NCI-H1417 treated with DMSO at 0.1 percent for 48 hours (cell line): Measurements from ENCODE around the gene TPP2.

ENCODE experiments used
- DNase-seq: peaks from one replicate; lab custom pipeline; 2025; lab: John Stamatoyannopoulos, UW

The TPP2 gene

DNA sequence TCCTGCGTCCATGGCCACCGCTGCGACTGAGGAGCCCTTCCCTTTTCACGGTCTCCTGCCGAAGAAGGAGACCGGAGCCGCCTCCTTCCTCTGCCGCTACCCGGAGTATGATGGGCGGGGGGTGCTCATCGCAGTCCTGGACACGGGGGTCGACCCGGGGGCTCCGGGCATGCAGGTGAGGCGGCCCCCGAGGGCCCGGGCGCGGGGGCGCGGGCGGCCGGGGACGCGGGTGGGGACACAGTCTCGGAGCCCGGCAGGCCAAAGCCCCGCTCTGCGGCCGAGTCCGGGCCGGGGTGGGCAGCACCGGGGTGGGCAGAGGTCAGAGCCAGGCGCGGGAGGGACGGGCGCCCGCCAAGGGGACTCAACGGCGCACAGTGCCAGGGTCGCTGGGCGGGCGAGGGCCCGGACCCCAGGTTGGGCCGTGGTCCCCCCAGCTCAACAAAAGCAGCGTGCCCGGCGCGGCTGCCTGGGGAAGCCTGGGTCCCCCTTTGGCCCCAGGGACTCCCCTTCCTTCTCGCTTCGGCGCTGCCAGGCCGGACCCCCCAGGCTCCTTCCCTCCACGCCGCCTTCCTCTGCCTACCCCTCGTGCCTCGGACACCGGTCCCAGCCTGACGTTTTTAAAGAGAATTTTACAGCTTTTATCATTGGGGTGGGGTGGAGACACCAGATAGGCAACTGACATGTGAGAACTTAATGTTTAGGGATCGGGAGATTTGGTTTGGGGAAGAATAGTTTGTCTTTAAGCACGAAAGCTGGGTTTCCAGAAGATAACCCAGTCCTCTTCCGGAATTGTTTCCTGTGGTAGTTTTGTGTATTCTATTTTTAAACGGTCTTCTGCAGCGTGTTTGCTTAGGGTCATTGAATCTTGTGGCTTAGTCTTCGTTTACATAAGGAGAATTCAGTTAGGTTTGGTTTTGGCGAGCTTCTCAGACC is 509 bp downstream of the TPP2 start:
- DNase-seq: no peak

DNA sequence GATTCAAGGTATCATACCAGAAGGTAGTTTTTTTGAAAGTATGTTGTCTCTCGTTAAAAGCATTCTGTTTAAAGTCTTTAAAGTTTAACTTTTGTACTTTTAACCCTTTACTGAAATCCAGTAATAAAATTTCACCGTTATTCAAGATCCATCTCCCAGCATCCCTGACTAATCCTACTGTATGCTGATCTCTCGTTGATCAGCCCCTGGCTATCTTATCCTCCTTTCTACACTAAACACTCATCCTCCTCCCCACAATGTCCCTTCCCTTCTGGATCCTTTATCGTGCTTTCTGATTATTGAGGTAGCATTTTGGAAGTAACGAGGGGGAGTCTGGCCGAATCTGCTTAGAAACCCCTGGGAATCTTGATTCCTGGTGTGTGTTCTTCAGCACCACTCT is 1.3 kb downstream of the TPP2 start:
- DNase-seq: no peak

- no peak for DNase-seq
These were observed 2.7 kb downstream of the TPP2 start for GRCh38 chr13:102599426-102600012.

GRCh38 chr13:102606537-102607309 is 9.9 kb downstream of the TPP2 start:
- no peak for DNase-seq

DNA sequence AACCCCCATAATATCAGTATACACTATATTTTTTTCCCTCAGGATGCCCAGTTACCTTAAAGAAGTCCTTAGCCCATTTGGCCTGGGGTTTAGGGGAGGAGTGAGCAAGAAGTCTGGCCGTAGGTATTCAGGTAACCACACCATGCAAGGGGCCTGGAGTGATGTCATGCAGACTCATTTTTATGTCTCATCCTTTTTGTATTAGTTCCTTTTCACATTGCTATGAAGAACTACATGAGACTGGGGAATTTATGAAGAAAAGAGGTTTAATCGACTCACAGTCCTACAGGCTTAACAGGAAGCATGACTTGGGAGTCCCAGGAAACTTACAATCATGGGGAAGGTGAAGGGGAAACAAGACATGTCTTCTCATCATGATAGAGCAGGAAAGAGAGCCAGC is 12.2 kb downstream of the TPP2 start:
- no peak for DNase-seq

GRCh38 chr13:102609696-102610095 is 12.9 kb downstream of the TPP2 start:
- DNase-seq: no peak

GRCh38 chr13:102610296-102610895 is 13.6 kb downstream of the TPP2 start:
- no peak for DNase-seq

DNA sequence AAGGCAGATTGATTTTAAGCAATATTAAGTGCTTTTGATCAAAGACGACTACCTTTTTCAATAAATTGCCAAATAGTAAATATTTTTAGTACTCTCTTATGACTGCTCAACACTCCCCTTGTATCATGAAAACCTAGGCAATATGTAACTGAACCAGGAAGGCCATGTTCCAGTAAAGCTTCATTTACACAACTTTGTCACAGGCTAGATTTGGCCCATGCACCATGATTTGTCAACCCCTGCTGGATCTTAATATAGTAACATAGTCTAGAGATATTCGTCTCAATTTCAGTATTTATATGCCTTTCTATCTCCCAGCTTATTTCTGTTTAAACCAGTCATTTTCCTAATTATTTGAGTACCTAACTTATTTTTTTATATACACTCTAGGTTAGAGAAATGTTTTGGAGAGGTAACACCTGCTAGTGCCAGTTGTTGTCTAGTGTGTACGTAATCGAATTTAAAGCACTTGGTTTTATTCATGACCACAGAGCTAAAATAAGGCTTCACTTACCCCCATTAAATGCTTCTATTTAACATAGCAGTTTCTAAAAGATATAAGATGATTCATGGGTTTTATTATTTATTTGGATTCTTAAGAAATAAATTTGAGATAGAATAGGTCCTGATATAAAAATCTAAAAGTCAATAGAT is 21.0 kb downstream of the TPP2 start:
- DNase-seq: no peak

DNA sequence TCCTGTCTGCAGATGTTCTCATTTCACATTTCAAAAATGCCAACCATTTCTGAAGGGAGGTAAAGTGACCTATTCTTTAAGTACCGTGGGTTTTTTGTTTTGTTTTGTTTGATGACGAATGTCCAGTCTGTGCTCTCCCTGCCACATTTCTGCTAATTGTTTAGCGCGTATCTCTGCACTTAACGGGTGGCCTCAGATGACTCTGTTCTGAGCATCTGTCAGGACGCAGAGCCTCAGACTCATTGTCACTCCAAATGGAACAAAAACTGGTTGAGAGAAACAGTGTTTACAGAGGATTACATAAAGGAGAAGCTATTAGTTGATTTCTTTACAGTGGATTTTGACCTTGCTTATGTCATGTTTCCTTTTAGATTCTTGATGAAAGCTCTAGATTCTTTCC is 23.7 kb downstream of the TPP2 start:
- DNase-seq: no peak

DNA sequence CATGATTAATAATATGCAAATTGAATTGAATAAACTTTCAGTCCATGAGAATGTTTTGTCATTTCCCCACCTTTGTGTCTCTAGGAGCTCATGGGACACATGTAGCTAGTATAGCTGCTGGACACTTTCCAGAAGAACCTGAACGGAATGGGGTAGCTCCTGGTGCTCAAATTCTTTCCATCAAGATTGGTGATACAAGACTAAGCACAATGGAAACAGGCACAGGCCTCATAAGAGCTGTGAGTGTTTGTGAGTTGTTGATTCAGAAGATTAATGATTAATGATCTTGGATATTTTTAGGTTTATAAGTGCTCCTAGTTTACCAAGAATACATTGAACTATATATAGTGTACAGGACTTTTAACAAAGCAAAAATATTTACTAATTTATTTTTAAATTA is 30.1 kb downstream of the TPP2 start:
- DNase-seq: no peak

DNA sequence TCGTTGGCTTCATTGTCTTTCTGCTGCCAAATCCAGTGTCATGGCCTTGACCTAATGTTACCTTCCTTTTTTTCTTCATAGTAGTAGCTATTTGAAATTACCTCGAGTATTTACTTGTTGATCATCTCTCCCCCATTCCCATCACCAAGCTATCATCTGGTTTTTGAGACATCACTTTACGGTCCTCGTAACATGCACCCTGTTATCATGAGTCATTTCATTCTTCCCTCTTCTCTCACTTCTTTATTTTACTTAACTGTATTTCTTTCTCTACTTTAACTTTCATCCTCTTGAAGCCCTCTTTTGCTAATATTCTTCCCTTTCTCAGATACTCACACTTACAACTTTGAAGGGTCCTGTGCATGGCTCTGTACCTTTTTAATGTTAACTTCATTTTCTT is 31.8 kb downstream of the TPP2 start:
- no peak for DNase-seq

DNA sequence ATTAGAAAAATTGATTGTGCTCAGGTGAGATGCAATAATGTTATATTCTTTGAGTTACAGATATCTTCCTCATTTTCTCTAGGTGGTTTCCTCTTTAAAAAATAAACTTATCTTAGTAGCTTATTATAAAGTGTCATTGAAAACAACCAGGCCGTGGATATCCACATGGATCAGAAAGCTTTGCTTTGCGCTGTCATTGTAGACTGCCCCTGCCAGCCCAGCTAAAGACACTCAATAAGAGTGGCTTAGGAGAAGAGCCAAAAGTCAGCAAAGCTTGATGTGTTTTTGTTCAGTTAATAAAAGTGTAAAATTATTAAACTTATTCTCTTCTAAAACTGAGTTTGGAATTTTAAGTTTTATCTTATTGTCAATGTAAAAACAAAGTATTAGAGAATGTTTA is 34.4 kb downstream of the TPP2 start:
- no peak for DNase-seq

DNA sequence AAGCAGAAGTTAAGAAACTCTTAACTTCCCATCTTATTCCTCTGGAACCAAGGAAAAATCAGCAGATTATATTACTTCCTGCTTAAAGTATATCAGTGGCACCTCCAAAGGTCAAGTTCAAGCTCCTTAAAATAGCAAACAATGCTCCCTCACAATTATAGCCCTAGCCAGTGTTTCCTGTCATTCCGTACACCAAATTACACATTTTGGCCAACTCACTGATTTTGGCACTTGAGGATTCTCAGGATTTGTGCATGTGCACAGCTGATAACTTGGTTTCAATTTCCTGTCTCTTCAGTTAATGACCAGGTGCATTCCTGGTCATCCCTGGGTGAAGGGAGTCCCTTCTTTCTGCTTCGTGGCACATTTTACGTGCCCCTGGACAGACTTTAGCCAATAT is 42.0 kb downstream of the TPP2 start:
- no peak for DNase-seq

DNA sequence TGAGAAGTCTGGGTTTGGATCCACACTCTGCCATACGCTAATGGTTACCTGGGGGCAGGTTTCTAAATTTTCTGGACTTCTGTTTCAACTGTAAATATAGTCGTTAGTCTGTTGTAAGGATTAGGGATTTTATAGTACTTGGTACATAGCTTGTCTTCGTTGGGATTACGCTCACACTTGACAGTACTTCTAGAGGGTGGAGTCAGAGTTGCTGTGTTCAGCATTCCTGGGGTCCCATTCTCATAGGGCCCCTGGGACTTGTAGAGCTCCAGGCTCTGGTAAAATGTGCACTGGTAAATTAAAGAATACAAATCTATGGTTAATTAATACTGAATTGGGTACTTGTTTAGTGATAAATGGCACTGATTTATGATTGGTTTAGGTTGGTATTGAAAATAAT is 45.2 kb downstream of the TPP2 start:
- no peak for DNase-seq

DNA sequence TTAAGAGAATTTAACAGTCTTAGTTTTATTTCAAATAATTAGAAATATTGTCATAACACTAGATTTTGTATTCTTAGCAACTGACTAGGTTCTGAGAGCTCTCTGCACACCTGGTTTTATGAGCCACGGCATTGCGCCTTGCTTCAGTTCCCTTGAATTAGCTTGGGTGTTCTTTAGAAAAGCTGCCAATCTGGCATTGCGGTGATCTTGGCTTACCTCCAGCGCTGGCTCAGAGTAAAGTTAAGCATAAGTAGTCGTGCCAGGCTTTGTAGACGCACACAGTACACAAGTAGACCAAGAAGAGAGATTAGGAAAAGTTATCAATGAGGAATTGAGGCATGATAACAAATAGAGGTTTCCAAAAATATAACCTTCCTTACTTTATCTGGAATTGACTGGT is 45.7 kb downstream of the TPP2 start:
- no peak for DNase-seq

GRCh38 chr13:102643656-102644055 is 46.9 kb downstream of the TPP2 start:
- no peak for DNase-seq

DNA sequence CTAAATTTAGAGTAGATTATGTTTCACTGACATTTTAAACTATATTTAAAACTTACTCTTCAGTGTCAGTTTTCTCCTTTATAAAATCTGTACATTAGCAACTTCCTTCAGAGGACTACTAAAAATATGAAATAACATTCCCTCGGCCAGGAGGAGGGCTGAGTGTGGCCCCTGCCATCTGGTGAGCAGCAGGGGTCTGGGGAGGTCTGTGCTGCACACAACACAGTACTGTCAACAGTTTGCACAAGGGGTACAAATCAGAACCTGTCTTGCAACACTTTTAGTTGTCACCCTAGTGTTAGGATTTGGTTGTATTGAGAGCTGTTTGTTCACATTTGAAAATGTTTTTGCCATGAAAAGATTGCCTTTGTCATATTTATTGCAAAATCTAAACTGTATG is 48.9 kb downstream of the TPP2 start:
- no peak for DNase-seq

DNA sequence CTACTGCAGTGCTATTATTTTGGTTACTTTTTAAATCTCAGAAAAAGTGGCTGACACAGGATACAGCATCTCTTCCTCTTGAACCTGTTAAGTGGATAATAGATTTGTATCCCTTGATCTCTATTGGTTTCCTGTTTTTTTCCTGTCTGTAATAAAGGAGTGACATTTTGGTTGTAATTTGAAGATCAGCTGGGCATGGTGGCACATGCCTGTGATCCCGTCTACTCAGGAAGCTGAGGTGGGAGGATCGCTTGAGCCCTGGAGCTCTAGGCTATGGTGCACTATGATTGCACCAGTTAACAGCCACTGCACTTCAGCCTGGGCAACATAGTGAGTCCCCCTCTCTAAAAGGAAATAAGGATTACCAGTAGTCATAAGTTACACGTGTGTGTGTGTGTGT is 51.3 kb downstream of the TPP2 start:
- no peak for DNase-seq

- no peak for DNase-seq
These were observed 53.7 kb downstream of the TPP2 start for GRCh38 chr13:102650444-102650843.

- no peak for DNase-seq
These were observed 54.6 kb downstream of the TPP2 start for GRCh38 chr13:102651392-102651791.

- no peak for DNase-seq
These were observed 55.1 kb downstream of the TPP2 start for GRCh38 chr13:102651892-102652291.

GRCh38 chr13:102654756-102655155 is 58.0 kb downstream of the TPP2 start:
- no peak for DNase-seq
